AG08396 (cell line): ENCODE data around the gene ZNF574.
"Not testable (repeated sequence)": the region's sequence is repeated elsewhere in the genome, so short reads cannot be mapped to it uniquely, and the experiment has no call there.

Experiments
- DNase-seq: peaks from one replicate; pipeline ENCODE4 v3.0.0; 2012; ENCODE audit warnings: low spot score, mixed read lengths

Gene ZNF574

GRCh38 chr19:42099336-42099925 is 23.5 kb downstream of the ZNF574 start:
- DNase-seq = no peak

GRCh38 chr19:42100241-42100640 is 24.3 kb downstream of the ZNF574 start:
- DNase-seq = not testable (repeated sequence)

DNA sequence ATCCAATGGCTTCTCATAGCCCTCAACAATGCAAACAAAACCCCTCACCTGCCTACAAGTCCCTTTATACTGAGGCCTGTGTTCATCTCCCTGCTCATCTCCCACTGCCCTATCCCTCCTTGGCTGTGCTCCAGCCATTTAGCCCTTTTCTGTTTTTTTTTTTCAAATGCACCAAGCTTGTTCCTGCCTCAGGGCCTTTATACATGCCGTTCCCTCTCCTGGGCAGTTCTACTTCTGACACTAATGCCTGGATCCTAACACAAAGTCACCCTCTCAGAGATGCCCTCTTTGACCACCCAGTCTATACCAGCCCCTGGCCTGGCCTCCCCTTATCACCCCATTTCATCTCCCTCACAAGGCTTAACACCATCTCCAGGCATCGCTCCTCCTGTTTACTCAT is 26.9 kb downstream of the ZNF574 start:
- no peak for DNase-seq

DNA sequence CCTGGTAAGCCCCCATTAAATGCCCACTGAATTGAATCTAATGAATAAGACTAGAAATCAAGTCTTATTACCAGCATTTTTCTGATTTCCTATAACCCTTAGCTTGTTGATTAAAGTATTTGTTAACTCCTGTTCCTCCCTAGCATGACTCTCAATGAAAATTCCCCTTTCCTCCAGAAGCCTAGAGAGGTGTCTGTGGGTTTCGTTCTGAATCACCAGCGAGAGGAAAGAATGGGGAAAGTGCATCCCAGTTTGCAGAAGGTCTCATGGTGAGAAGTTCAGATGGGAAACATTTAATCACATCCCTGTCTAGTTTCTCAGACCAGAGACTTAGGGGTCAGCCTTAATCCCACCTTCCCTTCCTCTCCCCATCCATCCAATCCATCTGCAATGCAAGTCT is 29.4 kb downstream of the ZNF574 start:
- no peak for DNase-seq

DNA sequence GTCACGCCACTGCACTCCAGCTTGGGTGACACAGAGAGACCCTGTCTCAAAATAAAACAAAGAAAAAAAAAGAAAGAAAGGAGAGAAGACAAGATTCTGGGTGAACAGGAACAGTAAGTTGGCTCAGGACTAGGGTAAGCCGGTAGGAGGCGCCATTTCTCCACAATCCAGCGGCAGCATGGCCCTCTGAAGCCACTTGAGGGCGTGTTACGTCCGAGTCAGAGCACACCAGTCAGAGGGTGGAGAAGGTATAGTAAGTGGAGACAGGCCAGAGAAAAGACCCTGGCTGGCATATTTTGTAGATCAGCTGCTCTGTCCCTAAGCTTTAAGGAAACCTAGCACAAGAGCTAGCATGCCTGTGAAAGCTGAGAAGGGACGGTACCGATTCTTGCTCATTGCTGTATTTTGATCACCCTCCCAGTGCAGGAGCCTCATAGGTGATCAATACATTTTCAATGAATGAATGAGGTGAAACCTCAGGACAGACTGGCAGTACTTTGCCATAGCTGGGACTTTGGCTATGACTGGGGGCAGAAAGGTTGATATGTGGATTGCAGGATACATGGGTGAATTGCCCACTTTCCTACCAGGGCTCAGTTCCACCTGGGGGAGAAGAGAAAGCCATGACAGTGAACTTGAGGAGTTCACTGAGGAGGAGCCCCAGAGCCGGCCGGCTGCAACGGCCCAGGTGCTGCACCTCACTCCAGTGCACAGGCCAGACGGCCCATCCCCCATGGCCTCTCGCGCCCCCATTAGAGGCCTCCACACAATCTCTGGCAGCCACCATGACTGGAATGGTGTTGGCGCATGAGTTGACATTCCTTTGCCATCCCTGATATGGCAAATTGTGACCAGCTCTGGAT is 32.8 kb downstream of the ZNF574 start:
- DNase-seq = peak; percentile 85

- DNase-seq = no peak
Measured at GRCh38 chr19:42109896-42110295, 33.9 kb downstream of the ZNF574 start.

GRCh38 chr19:42110658-42111057 is 34.7 kb downstream of the ZNF574 start:
- no peak for DNase-seq

- DNase-seq = no peak
Measured at GRCh38 chr19:42111384-42111783, 35.4 kb downstream of the ZNF574 start.

DNA sequence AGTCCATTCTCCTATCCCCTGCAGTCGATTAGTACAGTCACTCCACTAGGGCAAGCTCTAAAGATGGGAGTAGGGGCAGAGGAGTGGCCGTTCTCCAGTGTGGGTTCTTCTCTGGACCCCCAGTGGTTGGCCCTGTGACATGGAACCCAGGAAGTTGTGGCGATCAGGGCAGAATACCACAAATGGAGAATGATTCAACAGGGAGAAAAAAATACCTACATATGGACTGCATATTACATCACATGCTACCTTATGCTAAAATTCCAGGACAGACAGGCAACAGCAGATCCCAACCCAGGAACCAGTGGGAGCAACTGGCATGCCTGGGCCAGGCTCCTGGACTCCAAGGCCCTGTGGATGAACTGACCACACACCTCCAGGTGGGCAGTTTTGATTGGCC is 35.8 kb downstream of the ZNF574 start:
- no peak for DNase-seq

DNA sequence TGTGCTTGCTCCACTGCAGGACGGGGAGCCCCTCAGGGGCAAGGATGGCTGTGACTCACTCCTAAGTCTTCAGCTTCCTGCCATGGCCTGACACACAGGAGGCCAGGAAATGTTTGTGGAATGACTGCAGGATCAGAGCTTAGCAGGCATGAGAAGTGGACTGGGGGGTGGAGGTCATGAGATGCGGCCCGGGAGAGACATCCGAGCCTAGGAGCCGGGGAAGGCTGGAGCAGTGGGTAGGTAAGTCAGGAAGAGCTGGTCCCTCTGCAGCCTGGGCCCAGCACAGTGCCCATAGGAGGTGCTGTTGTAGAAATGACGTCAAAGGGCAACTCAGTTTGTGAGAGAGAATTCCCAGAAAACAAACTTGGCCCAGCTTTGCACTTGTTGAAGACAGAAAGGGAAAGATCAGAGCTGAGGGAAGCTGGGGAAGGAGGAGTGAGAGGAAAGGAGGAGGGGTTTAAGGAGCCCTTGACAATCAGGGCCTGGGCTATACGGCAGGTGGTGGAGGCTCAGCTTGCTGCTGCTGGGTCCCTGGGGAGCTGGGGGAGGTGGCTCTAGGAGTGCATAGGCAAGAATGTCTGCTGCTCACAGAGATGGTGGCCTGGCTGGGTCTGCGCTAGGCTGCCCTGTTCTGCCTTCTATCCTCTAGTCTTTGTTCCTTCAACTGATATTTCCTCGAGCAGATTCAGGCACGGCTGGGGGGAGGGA is 37.8 kb downstream of the ZNF574 start:
- peak; percentile 92 for DNase-seq

- no peak for DNase-seq
Measured at GRCh38 chr19:42114412-42114811, 38.4 kb downstream of the ZNF574 start.

DNA sequence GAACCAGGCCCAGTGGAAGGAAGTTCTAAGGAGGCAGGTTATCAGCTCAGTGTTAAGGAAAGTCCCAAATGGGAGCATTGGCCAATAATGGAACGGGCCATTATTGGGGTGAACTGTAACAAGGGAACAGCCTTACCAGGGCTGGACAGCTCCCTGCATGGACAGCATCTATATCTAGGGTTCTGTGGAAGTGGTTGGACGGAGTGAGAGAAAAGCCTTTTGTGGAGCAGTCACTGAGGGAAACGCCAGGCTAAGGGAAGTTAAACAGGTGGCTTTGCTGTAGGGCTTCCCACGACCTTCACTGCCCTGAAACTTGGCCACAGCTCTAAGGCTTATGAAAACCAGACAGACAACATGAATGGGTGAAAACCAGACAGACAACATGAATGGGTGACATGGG is 39.3 kb downstream of the ZNF574 start:
- no peak for DNase-seq

DNA sequence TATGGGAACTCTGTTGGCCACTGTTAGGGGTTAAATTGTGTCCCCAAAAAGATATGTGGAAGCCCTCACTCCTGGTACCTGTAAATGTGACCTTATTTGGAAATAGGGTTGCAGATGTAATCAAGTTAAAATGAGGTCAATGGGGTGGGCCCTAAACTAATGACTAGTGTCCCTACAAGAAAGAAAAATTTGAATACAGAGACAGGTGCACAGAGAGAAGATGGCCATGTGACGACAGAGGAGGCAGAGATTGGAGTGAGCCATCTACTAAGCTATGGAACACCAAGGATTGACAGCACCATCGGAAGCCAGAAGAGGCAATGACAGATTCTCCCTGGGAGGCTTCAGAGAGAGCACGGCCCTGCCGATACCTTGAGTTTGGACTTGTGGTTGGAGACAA is 39.7 kb downstream of the ZNF574 start:
- DNase-seq = no peak

DNA sequence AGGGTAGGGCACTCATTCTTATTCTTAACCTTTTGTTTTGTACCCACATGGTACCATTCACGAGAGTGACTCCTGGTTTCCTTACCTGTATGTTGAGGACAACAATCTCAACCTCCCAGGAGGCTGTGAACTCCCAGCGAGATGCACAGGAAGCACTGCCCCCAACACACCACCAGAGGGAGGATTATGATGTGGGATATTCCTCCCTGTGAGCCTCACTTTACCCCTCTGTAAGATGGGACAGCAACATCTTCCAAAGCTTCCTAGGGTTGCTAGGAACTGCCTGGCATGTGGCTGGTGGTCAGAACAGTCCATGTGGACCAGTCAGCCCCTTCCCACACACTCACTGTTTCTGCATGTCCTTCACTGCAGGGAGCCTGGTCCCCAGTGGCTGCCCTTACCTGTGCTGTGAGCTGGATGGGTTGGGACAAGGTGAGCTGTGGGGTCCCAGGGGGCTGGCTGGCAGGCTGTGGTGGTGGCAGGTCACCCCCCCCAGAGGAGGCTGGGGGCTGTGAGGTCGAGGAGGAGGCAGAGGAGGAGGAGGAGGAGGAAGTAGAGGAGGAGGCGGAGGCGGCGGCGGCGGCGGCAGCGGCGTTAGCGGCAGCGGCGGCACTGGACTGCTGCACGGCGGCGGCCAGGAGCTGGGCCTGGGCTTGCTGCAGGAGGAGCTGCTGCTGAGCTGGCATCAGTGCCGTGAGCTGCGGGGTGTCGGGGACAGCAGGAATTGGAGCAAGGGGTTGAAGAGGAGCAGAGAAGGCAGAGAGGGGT is 40.5 kb downstream of the ZNF574 start:
- no peak for DNase-seq

GRCh38 chr19:42117076-42117475 is 41.1 kb downstream of the ZNF574 start:
- no peak for DNase-seq

- no peak for DNase-seq
Measured at GRCh38 chr19:42120276-42120980, 44.5 kb downstream of the ZNF574 start.

- DNase-seq = no peak
Measured at GRCh38 chr19:42121036-42121621, 45.2 kb downstream of the ZNF574 start.

- peak; percentile 67 for DNase-seq
Measured at GRCh38 chr19:42121656-42122069, 45.7 kb downstream of the ZNF574 start.

DNA sequence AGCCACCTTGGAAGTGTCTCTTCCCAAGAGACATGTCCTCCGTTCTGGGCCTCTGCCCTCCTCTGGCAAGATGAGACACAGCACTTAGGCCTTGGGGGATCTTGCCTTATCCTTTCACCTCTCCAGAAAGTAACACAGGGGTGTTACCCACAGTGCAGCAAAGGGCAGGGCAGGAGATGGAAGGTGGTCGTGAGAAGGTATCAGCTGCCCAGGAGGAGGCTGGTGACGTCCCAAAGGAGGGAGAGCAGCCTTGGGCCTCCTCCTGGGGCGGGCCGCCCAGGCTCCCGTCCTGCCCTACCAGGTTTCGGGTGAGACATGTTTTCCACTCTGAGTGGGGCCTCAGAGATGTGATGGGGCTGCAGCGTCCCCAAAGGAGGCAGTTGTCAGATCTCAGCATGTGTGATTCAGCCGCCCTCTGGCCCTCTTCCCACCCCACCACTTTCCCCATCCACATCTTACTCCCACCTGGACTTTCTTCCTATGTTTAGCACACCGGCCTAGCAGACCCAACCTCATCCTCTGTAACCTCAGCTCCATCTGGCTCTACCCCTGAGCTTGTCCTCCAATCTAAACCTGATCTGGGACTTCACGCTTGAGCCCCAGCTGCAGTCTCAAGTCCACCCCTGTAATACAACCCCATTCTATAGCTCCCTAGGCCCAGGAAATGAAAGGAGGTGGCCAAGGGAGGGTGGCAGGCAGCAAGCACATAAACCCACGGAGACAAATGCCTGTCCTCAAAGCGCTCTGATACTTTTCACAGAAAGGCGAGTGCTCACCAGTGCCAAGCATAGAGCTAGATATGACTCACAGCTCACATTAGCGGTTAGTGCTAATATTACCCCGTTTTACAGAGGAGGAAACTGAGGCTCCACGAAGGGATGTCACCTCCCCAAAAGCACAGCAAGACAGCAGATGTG is 47.0 kb downstream of the ZNF574 start:
- no peak for DNase-seq

DNA sequence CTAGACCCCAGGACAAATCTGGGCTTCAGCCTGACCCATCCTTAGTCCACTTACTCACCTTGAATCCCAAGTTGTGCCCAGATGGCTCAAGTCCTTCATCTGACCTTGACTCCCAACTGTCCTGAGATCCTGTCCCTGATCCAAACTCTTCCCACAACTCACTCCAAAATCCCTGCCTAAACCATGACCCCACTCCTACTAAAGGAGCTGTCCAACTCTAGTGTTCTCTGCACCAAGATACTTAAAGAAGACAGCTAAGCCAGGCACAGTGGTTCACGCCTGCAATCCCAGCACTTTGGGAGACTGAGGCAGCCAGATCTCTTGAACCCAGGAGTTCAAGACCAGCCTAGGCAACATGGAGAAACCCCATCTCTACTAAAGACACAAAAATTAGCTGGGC is 47.8 kb downstream of the ZNF574 start:
- no peak for DNase-seq
